ENCODE results near the gene ZNF331. TPM values are rescaled to one million over a fixed set of nuclear protein-coding genes. Genes with fewer than 3 reads are reported as not detected.

Gene ZNF331
- total and polyA plus RNA-seq, 2 of the 8 experiments (the other 6 are each of a cell fraction or from before 2014, with no cell fraction given), result 30.0 to 44.1 TPM

DNA sequence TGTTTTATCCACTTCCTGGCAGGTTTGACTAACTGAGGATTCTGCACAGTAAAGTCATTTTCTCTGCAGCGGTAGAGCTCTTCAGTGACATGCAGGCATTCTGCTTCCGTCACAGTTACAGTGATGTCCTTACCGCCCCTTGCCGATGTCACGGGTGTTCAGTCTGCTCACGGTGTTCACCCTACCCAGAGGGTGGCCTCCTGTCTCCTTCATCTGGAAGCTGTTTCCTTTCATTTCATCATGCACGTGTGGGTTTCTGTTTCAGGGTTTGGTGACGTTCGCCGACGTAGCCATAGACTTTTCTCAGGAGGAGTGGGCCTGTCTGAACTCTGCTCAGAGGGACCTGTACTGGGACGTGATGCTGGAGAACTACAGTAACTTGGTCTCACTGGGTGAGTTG lies 33.4 kb downstream of the ZNF331 start:
- Histone ChIP-seq H3K23me2 (ENCODE audit: low read depth, low read length) (no peaks in the 10 kb centered on the region), H4K91ac (replicated peaks; ENCODE audit: insufficient read length, low read length) (no peak overlapping the region), H3K27ac (ENCODE audit: low read depth, low read length) (no peak overlapping the region), H3K14ac (ENCODE audit: insufficient read length) (no peak overlapping the region), H3K18ac (ENCODE audit: extremely low read depth, low read length) (no peak overlapping the region), H3K36me3 (ENCODE audit: control insufficient read depth in 2 of 4, insufficient read depth in 4 of 4, low read length in 3 of 4) (peaks cover 0 to 49% (median 25%) of the 10 kb centered on the region in 4 experiments), H3K4ac (replicated peaks; ENCODE audit: insufficient read length, low read depth, low read length) (no peak overlapping the region), H2BK20ac (ENCODE audit: low read length) (no peak overlapping the region), H2AK5ac (ENCODE audit: low read depth, low read length) (no peak overlapping the region), H2BK12ac (ENCODE audit: low read depth, low read length) (no peak overlapping the region), H2BK5ac (ENCODE audit: low read depth, low read length) (no peak overlapping the region; the same call in 1 of the 2 replicates), H3K9ac (replicated peaks in 1 of 4; ENCODE audit: extremely low read depth in 1 of 4, low read depth in 3 of 4, low read length in 3 of 4) (no peak overlapping the region), H4K20me1 (replicated peaks in 1 of 2; ENCODE audit: control insufficient read depth in 1 of 2, insufficient read depth in 2 of 2, low read length in 2 of 2) (no peaks in the 10 kb centered on the region), H3K4me2 (ENCODE audit: insufficient read depth in 1 of 2, low read depth in 2 of 2, low read length in 2 of 2) (no peak overlapping the region), H2AFZ (ENCODE audit: low read length) (no peak overlapping the region), H3K4me3 (ENCODE audit: extremely low read depth in 1 of 4, insufficient read depth in 2 of 4, low read depth in 3 of 4, low read length in 4 of 4) (no peak overlapping the region), H3K79me1 (ENCODE audit: low read depth, low read length) (no peaks in the 10 kb centered on the region), H3K27me3 (replicated peaks in 1 of 4; ENCODE audit: control insufficient read depth in 3 of 4, extremely low read depth in 1 of 4, insufficient read depth in 3 of 4, low read length in 3 of 4) (no peaks in the 10 kb centered on the region), H2BK15ac (ENCODE audit: low read length) (no peak overlapping the region), H4K8ac (ENCODE audit: extremely low read depth, insufficient read depth, low read length) (peak overlapping the region; percentile 41; the same call in 1 of the 2 replicates), H3K23ac (ENCODE audit: insufficient read length) (no peak overlapping the region), H2BK120ac (replicated peaks; ENCODE audit: low read depth, low read length) (no peak overlapping the region), H3K79me2 (ENCODE audit: control insufficient read depth in 1 of 2, insufficient read depth in 2 of 2, low read length in 2 of 2) (no peaks in the 10 kb centered on the region), H3K56ac (replicated peaks; ENCODE audit: insufficient read length, low read depth, low read length) (no peak overlapping the region), H3K9me3 (ENCODE audit: insufficient read depth in 2 of 2, low read depth in 1 of 2, low read length in 1 of 2) (peaks cover 8% of the 10 kb centered on the region in 2 experiments), H4K5ac (ENCODE audit: insufficient read length, low read depth, low read length) (no peak overlapping the region), H3K4me1 (replicated peaks in 1 of 4; ENCODE audit: control insufficient read depth in 3 of 4, insufficient read depth in 4 of 4, low read length in 3 of 4) (no peaks in the 10 kb centered on the region)
- TF ChIP-seq RAD21 (IDR thresholded peaks at IDR 0.05 in 1 of 2, conservative IDR thresholded peaks at IDR 0.05 in 1 of 2; ENCODE audit: low read depth in 2 of 2, low read length in 2 of 2), result no peak
- no peak for TF ChIP-seq JUN (IDR thresholded peaks at IDR 0.05; ENCODE audit: low read depth, low read length)
- TF ChIP-seq RNF2 (IDR thresholded peaks at IDR 0.05; ENCODE audit: borderline replicate concordance, low read depth, low read length, missing control alignments, poor library complexity, severe bottlenecking), result no peak
- no peak for TF ChIP-seq YY1 (IDR thresholded peaks at IDR 0.05; ENCODE audit: low read depth, low read length)
- no peak for TF ChIP-seq SP4 (IDR thresholded peaks at IDR 0.05; ENCODE audit: low read length)
- ChIA-PET POLR2A (ENCODE audit: partially characterized antibody) (no interaction called here), CTCF (ENCODE audit: partially characterized antibody) (interaction anchor here (1.6 kb wide), 1 partner anchor 237 kb away, joined by 4 read pairs; no protein-coding TSS in a partner anchor)
- no peak for FAIRE-seq
- WGBS, 2 experiments (ENCODE audit: extremely low coverage in 1 of 2, insufficient coverage in 1 of 2, insufficient read length in 1 of 2, insufficient replicate concordance in 2 of 2, low coverage in 1 of 2, low lambda C conversion rate in 2 of 2, missing lambda C conversion rate in 1 of 2), result 91% methylated on average over 12 of the region's 12 CpGs; no CpG with 5 or more reads in 1 of the 2 experiments
- no peak for DNase-seq (ENCODE audit: low read depth in 1 of 2, low spot score in 2 of 2)

Data from H1 (cell line).